GM13977 (cell line): Measurements from ENCODE around the gene MTCL1.

Experiments used
- DNase-seq: peaks from one replicate; pipeline ENCODE4 v3.0.0; 2012; ENCODE audit warnings: low spot score
- in situ Hi-C: fragments of 300-500 bp; cut with MboI; formaldehyde crosslinking; loops from one replicate; pipeline ENCODE4 v1.12.0; 2022; ENCODE audit warnings: low sequenced_read_pairs, low pct_unique_long_range_greater_than_20kb, mixed read lengths, inconsistent platforms; ENCODE audit not compliant: unreplicated experiment
- TF ChIP-seq, protein P1 (sequence below): IDR thresholded peaks from 2 replicates; pipeline ENCODE4 v1.5.1; 2012; ENCODE audit warnings: mild to moderate bottlenecking, control low read depth; ENCODE audit not compliant: insufficient read depth; ENCODE audit errors: extremely low read depth, missing control alignments

The MTCL1 gene

DNA sequence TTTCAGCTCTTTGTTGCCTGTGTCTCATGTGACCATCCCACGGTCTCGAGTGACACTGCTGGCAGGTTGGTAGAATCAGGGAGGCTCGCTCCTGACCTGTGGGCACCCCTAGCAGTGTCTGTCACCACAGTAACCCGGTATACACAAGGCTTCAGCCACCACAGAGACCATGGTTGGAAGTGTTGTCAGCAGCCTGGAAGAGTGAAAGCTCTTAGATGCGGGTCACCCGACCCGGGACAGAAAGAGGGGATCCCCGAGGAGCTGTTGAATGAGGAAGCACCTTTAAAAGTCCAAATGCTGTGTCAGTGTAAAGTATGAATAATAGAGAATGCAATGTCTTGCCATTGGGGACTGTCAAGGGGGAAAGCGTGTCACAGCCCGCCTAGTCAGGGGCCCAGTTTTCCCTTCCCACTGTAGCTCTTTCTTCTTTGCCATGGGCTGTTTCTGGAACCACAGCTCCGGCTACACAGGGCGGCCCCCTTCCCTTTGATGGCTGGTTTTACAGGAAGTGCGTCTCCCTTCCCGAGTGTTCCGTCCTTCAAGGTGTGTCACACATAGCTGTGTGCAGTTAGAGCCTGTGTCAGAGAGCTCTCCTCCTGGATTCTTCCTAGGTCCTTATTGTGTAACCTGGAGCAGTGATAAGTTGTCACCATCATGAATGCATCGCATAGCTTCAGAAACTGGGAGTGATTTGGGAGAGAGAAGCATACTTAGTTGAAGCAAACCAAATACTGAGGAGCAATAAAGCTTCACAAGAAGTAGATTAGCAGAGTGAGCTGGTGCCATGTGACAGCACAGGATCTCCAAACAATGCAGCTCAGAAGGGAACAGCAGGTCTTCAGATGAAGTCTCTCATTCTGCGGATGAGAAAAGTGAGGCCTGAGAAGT, 81.4 kb downstream of the MTCL1 start:
- TF ChIP-seq, protein P1, sequence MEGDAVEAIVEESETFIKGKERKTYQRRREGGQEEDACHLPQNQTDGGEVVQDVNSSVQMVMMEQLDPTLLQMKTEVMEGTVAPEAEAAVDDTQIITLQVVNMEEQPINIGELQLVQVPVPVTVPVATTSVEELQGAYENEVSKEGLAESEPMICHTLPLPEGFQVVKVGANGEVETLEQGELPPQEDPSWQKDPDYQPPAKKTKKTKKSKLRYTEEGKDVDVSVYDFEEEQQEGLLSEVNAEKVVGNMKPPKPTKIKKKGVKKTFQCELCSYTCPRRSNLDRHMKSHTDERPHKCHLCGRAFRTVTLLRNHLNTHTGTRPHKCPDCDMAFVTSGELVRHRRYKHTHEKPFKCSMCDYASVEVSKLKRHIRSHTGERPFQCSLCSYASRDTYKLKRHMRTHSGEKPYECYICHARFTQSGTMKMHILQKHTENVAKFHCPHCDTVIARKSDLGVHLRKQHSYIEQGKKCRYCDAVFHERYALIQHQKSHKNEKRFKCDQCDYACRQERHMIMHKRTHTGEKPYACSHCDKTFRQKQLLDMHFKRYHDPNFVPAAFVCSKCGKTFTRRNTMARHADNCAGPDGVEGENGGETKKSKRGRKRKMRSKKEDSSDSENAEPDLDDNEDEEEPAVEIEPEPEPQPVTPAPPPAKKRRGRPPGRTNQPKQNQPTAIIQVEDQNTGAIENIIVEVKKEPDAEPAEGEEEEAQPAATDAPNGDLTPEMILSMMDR, result no peak
- in situ Hi-C loops, result no loop called here
- no peak for DNase-seq

DNA sequence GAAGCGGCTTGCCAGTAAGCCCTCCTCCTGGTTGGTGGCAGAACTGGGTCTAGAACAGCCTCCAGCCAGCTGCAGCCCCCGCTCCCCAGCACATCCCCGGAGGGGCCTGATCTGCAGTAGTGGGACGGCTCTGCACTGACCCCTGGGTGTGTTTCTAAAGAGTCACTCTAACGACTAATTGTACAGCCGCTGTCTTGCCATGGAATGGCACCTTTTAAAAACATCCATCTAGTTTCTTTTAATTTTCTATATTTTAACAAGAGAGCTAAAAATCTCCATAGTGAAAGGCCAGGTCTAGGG, 82.0 kb downstream of the MTCL1 start:
- TF ChIP-seq, protein P1, result no peak
- DNase-seq, result no peak
- in situ Hi-C loops, result no loop called here

DNA sequence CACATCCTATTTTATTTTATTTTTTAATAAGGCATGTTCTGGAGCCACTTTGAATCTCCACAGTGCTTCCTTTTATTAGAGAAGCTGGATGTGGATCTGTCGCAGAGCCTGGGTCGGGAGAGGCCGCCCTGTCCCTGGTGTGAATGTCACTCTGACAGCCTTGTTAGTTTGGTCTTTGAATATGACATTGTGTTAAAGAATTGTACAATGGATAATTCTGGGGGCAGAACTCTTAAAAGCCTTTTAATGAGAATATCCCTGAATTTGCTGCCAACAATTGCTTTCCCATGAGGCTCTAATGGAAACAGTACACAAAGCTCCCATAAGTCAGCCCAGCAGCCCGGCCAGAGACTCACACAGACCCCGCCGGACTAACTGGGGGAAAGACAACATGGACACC, 82.4 kb downstream of the MTCL1 start:
- TF ChIP-seq, protein P1, result no peak
- in situ Hi-C loops, result no loop called here
- no peak for DNase-seq

GRCh38 chr18:8788503-8789429, 83.4 kb downstream of the MTCL1 start:
- TF ChIP-seq, protein P1, result no peak
- no peak for DNase-seq

GRCh38 chr18:8791171-8791651, 85.9 kb downstream of the MTCL1 start:
- DNase-seq, result no peak
- TF ChIP-seq, protein P1, result no peak

More at GRCh38 chr18:8788503-8789429, 83.4 kb downstream of the MTCL1 start:
- in situ Hi-C loops, result no loop called here

DNA sequence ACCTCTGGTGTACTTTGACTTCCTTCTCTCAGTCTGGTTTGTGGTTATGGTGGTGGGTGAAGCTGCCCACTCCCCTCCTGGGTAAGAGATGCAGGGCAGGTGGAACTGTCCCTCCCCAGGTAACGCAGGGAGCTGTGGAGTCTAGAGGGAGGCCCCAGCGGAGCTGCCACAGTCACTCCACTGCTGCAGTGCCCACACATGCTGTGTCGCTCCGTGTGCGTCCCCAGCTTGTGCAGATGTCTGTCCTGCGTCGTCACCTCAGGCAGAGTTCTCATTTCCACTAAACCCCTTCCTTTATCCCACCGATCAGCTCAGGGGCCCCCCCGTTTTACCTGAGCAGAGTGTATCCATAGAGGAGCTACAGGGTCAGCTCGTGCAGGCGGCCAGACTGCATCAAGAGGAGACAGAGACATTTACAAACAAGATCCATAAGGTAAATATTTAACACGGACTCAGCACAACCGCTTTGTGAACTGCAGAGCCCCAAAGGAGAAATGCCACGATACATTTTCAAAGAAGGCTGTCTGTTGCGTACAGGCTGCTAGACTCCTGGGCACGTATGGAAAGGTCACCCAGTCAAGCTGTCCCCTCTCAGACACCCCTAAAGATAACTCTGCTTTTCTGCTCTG, 87.4 kb downstream of the MTCL1 start:
- in situ Hi-C loops, result no loop called here

More at GRCh38 chr18:8791171-8791651, 85.9 kb downstream of the MTCL1 start:
- in situ Hi-C loops, result no loop called here

More for the DNA sequence above, 87.4 kb downstream of the MTCL1 start:
- DNase-seq, result no peak
- TF ChIP-seq, protein P1, result no peak
